SU-DHL-6 (cell line): ENCODE data around the gene RPL41.

Source experiments
- CTCF ChIP-seq: fragments of 200-600 bp; sonication (generic); IDR thresholded peaks from one replicate; pipeline ENCODE4 v1.5.1; 2017; ENCODE audit warnings: antibody characterized with exemption, mild to moderate bottlenecking, low read length, moderate library complexity; ENCODE audit not compliant: insufficient read depth, poor library complexity, severe bottlenecking
- EZH2phosphoT487 ChIP-seq: fragments of 200-600 bp; sonication (generic), shearing (Covaris generic); conservative IDR thresholded peaks from 2 replicates; pipeline ENCODE4 v1.6.1; 2018; ENCODE audit warnings: mild to moderate bottlenecking, antibody characterized with exemption, low read length, moderate library complexity, mixed read lengths

GRCh38 chr12:56104815-56105608, 11.4 kb upstream of the RPL41 start:
- TF ChIP-seq CTCF: no peak
- TF ChIP-seq EZH2phosphoT487: no peak
